HEK293T (cell line): ENCODE measurements around the gene MLH1.

Experiments
- BHLHE40 ChIP-seq: fragments of 450-650 bp; IDR thresholded peaks from 2 replicates; pipeline ENCODE4 v1.6.1; 2016; ENCODE audit warnings: mild to moderate bottlenecking, moderate library complexity, borderline replicate concordance
- CTBP1 ChIP-seq: fragments of 450-650 bp; IDR thresholded peaks from 2 replicates; pipeline ENCODE4 v1.6.1; 2016; ENCODE audit warnings: borderline replicate concordance
- ELF4 ChIP-seq: fragments of 450-650 bp; IDR thresholded peaks from 2 replicates; pipeline ENCODE4 v1.6.1; 2017; ENCODE audit warnings: antibody characterized with exemption
- FOXK2 ChIP-seq: fragments of 450-650 bp; IDR thresholded peaks from 2 replicates; pipeline ENCODE4 v1.6.1; 2016; ENCODE audit warnings: mild to moderate bottlenecking
- FOXM1 ChIP-seq: fragments of 450-650 bp; IDR thresholded peaks from 2 replicates; pipeline ENCODE4 v1.6.1; 2017; ENCODE audit warnings: mild to moderate bottlenecking, borderline replicate concordance
- HDGF ChIP-seq: fragments of 450-650 bp; IDR thresholded peaks from 2 replicates; pipeline ENCODE4 v1.6.1; 2017; ENCODE audit warnings: antibody characterized with exemption, borderline replicate concordance
- PKNOX1 ChIP-seq: fragments of 450-650 bp; IDR thresholded peaks from 2 replicates; pipeline ENCODE4 v1.6.1; 2016
- SP1 ChIP-seq: fragments of 450-650 bp; IDR thresholded peaks from 2 replicates; pipeline ENCODE4 v1.6.1; 2017
- SUZ12 ChIP-seq: fragments of 450-650 bp; IDR thresholded peaks from 2 replicates; pipeline ENCODE4 v1.6.1; 2016; ENCODE audit warnings: mild to moderate bottlenecking

- TF ChIP-seq PKNOX1 (no peak), SP1 (no peak), ELF4 (no peak), BHLHE40 (no peak), FOXK2 (no peak), CTBP1 (no peak), SUZ12 (no peak), HDGF (no peak), FOXM1 (no peak)
Measured at GRCh38 chr3:37100411-37100810, 107.1 kb downstream of the MLH1 start.
